Neural cell (in vitro differentiated cells): Measurements from ENCODE around the gene SPPL3. TPM values are rescaled to one million over a fixed set of nuclear protein-coding genes. Genes with fewer than 3 reads are reported as not detected.
A peak's percentile ranks its signal among the peaks of the same experiment; 100 is the strongest.

Source experiments
- H2AFZ ChIP-seq: fragments of 200-600, 300-800 bp; sonication (generic), shearing (Covaris generic); 2 replicates; pipeline ENCODE4 v1.6.0; 2014; ENCODE audit warnings: low read depth, mild to moderate bottlenecking, antibody characterized with exemption, low read length, moderate library complexity
- H3F3A ChIP-seq: fragments of 200-600 bp; shearing (Covaris generic); 2 replicates; pipeline ENCODE4 v1.6.1; 2016; ENCODE audit warnings: mild to moderate bottlenecking, moderate library complexity, mixed read lengths, antibody characterized with exemption, low read length; ENCODE audit not compliant: insufficient read depth, poor library complexity, severe bottlenecking
- H3K27ac ChIP-seq: fragments of 200-600, 300-800 bp; sonication (generic), shearing (Covaris generic); 2 replicates; pipeline ENCODE4 v1.5.1; 2014; ENCODE audit warnings: mild to moderate bottlenecking, low read length, moderate library complexity
- H3K27me3 ChIP-seq: fragments of 300-800, 200-600 bp; sonication (generic), shearing (Covaris generic); 2 replicates; pipeline ENCODE4 v1.6.0; 2014; ENCODE audit warnings: mild to moderate bottlenecking, low read depth, low read length, moderate library complexity; ENCODE audit not compliant: insufficient read depth
- H3K36me3 ChIP-seq: fragments of 300-800, 200-600 bp; sonication (generic), shearing (Covaris generic); 2 replicates; pipeline ENCODE4 v1.5.1; 2014; ENCODE audit warnings: mild to moderate bottlenecking, antibody characterized with exemption, low read length, moderate library complexity; ENCODE audit not compliant: insufficient read depth
- H3K4me2 ChIP-seq: fragments of 300-800, 200-600 bp; sonication (generic), shearing (Covaris generic); 2 replicates; pipeline ENCODE4 v1.6.0; 2014; ENCODE audit warnings: mild to moderate bottlenecking, low read length
- H3K4me3 ChIP-seq: fragments of 300-800, 200-600 bp; sonication (generic), shearing (Covaris generic); 2 replicates; pipeline ENCODE4 v1.5.1; 2014; ENCODE audit warnings: mild to moderate bottlenecking, low read length, moderate library complexity
- H3K79me2 ChIP-seq: fragments of 200-600 bp; shearing (Covaris generic); replicated peaks from 2 replicates; pipeline ENCODE4 v1.6.0; 2014; ENCODE audit warnings: mild to moderate bottlenecking, low read length, moderate library complexity; ENCODE audit not compliant: insufficient read depth
- H3K9ac ChIP-seq: fragments of 300-800, 200-600 bp; sonication (generic), shearing (Covaris generic); 2 replicates; pipeline ENCODE4 v1.6.1; 2016; ENCODE audit warnings: mild to moderate bottlenecking, low read length, mixed read lengths
- H3K9me2 ChIP-seq: fragments of 200-600 bp; shearing (Covaris generic); 2 replicates; pipeline ENCODE4 v1.6.1; 2016; ENCODE audit warnings: mild to moderate bottlenecking, low read length, mixed read lengths; ENCODE audit not compliant: insufficient read depth
- H3K9me3 ChIP-seq: fragments of 200-600, 300-800 bp; sonication (generic), shearing (Covaris generic); 2 replicates; pipeline ENCODE4 v1.6.1; 2016; ENCODE audit warnings: mild to moderate bottlenecking, mixed run types, low read length, moderate library complexity, mixed read lengths
- H4K20me1 ChIP-seq: fragments of 200-600 bp; shearing (Covaris generic); 2 replicates; pipeline ENCODE4 v1.6.1; 2016; ENCODE audit warnings: mild to moderate bottlenecking, mixed run types; ENCODE audit not compliant: insufficient read depth
- CTCF ChIP-seq: fragments of 450-650 bp; IDR thresholded peaks from 2 replicates; pipeline ENCODE4 v1.5.1; 2014; ENCODE audit warnings: antibody characterized with exemption, mild to moderate bottlenecking, moderate library complexity; ENCODE audit not compliant: poor library complexity, severe bottlenecking
- EP300 ChIP-seq: fragments of 450-650 bp; conservative IDR thresholded peaks from 2 replicates; pipeline ENCODE4 v1.6.1; 2014; ENCODE audit warnings: antibody characterized with exemption, mild to moderate bottlenecking, moderate library complexity; ENCODE audit not compliant: poor library complexity, severe bottlenecking
- EZH2 ChIP-seq: fragments of 200-600, 300-800 bp; shearing (Covaris generic), sonication (generic); IDR thresholded peaks from 2 replicates; pipeline ENCODE4 v1.6.1; 2014; ENCODE audit warnings: antibody characterized with exemption, low read length, borderline replicate concordance, mild to moderate bottlenecking; ENCODE audit not compliant: insufficient read depth, poor library complexity, severe bottlenecking
- MXI1 ChIP-seq: fragments of 450-650 bp; conservative IDR thresholded peaks from 2 replicates; pipeline ENCODE4 v1.6.1; 2014; ENCODE audit warnings: antibody characterized with exemption, mild to moderate bottlenecking; ENCODE audit not compliant: poor library complexity, severe bottlenecking
- POLR2AphosphoS5 ChIP-seq: IDR thresholded peaks from 2 replicates; pipeline ENCODE4 v1.6.1; 2012
- RAD21 ChIP-seq: fragments of 450-650 bp; conservative IDR thresholded peaks from 2 replicates; pipeline ENCODE4 v1.6.1; 2014; ENCODE audit warnings: antibody characterized with exemption, mild to moderate bottlenecking, moderate library complexity
- REST ChIP-seq: IDR thresholded peaks from 2 replicates; pipeline ENCODE4 v1.6.1; 2012; ENCODE audit warnings: borderline replicate concordance
- SMC3 ChIP-seq: fragments of 450-650 bp; conservative IDR thresholded peaks from 2 replicates; pipeline ENCODE4 v1.6.1; 2014; ENCODE audit warnings: antibody characterized with exemption, mild to moderate bottlenecking, moderate library complexity; ENCODE audit not compliant: poor library complexity
- polyA plus RNA-seq: library from polyadenylated mRNA; depleted of rRNA; stranded (reverse); fragments of >200 nt; gene quantifications from 2 replicates; pipeline ENCODE4 v1.2.3, GENCODE V29; 2014

Gene SPPL3
- polyA plus RNA-seq, 1 donor from 2014 or later: 21.3 TPM

- H3K27ac ChIP-seq: peak overlapping the region; percentile 35
- H3K36me3 ChIP-seq: peaks cover 16% of the 10 kb centered on the region
- TF ChIP-seq SMC3 (peak; percentile 56), EP300 (peak; percentile 83), CTCF (peak; percentile 49), EZH2 (no peak), MXI1 (no peak), POLR2AphosphoS5 (peak; percentile 67), RAD21 (peak; percentile 41), REST (no peak)
- H3K9ac ChIP-seq: no peak overlapping the region
- H2AFZ ChIP-seq: no peak overlapping the region
- H4K20me1 ChIP-seq: no peaks in the 10 kb centered on the region
- no peaks in the 10 kb centered on the region for H3K27me3 ChIP-seq
- H3K4me2 ChIP-seq: no peak overlapping the region
- H3K79me2 ChIP-seq: no peaks in the 10 kb centered on the region
- no peaks in the 10 kb centered on the region for H3K9me2 ChIP-seq
- H3F3A ChIP-seq: no peaks in the 10 kb centered on the region
- H3K9me3 ChIP-seq: no peaks in the 10 kb centered on the region
- H3K4me3 ChIP-seq: peak overlapping the region; percentile 17
Observed at GRCh38 chr12:120767071-120768024, 136.8 kb downstream of the SPPL3 start.

GRCh38 chr12:120766566-120766965 lies 137.6 kb downstream of the SPPL3 start:
- no peaks in the 10 kb centered on the region for H3K79me2 ChIP-seq
- H2AFZ ChIP-seq: no peak overlapping the region
- H3K27ac ChIP-seq: no peak overlapping the region
- no peaks in the 10 kb centered on the region for H3K27me3 ChIP-seq
- no peaks in the 10 kb centered on the region for H4K20me1 ChIP-seq
- H3F3A ChIP-seq: no peaks in the 10 kb centered on the region
- no peak overlapping the region for H3K9ac ChIP-seq
- no peaks in the 10 kb centered on the region for H3K9me3 ChIP-seq
- no peak overlapping the region for H3K4me3 ChIP-seq
- no peaks in the 10 kb centered on the region for H3K9me2 ChIP-seq
- H3K4me2 ChIP-seq: no peak overlapping the region
- TF ChIP-seq EZH2: no peak
- no peak for TF ChIP-seq MXI1
- TF ChIP-seq POLR2AphosphoS5: no peak
- H3K36me3 ChIP-seq: peaks cover 16% of the 10 kb centered on the region
